GM18505 (cell line): ENCODE data around the gene ADA.
A peak's percentile ranks its signal among the peaks of the same experiment; 100 is the strongest.

ENCODE experiments used
- ATAC-seq: cut with Tn5 transposase; IDR thresholded peaks from one replicate; pipeline ENCODE4 v1.9.1; 2021; ENCODE audit not compliant: unreplicated experiment
- POLR2A ChIP-seq: IDR thresholded peaks from 4 replicates; pipeline ENCODE4 v1.6.1; 2011; ENCODE audit warnings: borderline replicate concordance; ENCODE audit not compliant: insufficient read depth, insufficient read length; ENCODE audit errors: extremely low read depth

Gene ADA

DNA sequence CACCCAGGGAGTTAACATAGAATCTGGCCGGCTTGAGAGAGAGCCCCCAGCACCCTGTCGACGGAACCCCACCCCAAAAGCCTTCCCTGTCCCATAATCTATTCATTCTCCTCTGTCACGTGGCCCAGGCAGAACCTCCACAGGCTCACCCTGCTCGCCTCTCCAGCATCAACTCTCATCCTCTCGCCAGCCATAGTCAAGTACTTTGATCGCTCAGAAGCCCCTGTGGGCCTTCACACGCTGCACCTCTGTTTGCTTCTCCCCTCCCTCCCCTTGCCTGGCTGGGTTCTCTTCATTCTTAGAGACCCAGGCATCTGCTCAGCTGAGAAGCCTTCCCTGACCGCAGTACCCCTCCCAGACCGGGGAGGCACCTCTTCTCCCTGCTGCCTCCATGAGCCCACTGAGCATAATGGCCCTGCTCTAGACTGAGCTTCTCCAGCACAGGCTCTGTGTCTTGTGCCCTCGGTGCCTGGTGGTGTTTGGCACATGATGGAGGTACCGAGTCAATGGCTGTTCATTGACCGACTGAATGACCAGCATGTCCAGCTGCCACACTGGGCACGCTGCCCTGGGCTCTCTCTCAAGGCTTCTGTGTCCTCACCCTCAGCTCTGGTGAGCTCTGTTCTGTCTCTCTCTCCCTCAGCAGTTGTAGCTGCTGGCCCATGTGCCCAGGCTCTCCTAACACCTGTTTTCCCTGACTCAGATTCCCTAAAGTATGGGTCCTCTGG is 35.5 kb downstream of the ADA start:
- no peak for ATAC-seq
- no peak for TF ChIP-seq POLR2A

GRCh38 chr20:44615169-44615791 is 36.2 kb downstream of the ADA start:
- TF ChIP-seq POLR2A, result no peak
- ATAC-seq, result no peak

DNA sequence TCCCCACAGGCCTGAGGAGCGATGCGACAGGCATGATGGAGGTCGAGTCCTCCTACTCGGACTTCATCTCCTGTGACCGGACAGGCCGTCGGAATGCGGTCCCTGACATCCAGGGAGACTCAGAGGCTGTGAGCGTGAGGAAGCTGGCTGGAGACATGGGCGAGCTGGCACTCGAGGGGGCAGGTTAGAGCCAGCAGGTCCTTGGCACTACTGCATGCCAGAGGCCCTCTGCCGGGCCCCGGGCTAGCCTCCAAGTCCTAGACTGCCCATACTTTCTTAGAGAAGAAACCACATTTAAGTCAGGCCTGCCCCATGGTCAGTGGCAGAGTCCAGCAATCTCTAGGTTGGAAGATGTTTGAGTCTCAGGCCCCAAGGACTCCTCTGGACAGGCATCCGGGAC is 37.0 kb downstream of the ADA start:
- ATAC-seq, result no peak
- TF ChIP-seq POLR2A, result no peak

GRCh38 chr20:44613575-44613974 is 37.9 kb downstream of the ADA start:
- no peak for TF ChIP-seq POLR2A
- no peak for ATAC-seq

GRCh38 chr20:44610313-44610962 is 41.1 kb downstream of the ADA start:
- no peak for ATAC-seq
- no peak for TF ChIP-seq POLR2A

DNA sequence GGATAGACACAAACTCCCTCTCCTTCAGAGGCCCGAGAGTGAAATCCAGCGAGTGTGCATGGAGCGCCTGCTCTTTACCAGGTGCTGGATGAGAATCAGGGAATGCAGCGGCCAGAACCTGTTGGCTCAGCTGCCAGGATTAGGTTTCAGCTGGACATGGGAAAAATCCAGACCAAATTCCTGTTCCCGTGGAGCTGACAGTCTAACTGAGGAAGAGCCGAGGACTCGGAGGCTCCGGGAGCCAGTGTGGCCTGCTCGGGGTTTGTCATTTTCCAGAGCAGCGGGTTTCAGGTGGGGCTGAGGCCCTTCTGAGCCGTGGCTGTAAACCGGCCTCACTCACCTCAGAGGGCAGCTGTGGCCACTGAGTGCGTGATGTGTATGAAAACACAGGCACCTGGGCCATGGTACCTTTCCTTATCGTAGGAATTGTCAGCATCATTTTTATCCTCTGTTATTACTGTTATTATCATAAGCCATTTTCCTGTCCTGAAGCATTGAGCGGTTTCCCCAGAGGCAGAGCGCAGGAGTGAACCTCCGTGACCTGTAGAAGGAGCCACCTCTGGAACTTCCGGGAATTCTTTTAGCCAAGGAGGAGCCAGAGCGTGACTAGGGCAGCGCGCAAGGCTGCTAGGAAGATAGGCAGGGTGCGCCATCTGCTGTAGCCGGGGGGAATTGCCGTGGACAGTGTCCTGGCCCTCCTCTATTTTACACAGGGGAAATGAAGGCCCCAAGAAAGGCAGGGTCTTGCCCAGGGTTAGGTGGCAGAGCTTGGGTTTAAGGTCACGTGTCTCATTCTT is 41.8 kb downstream of the ADA start:
- ATAC-seq, result peak; percentile 80
- TF ChIP-seq POLR2A, result no peak

DNA sequence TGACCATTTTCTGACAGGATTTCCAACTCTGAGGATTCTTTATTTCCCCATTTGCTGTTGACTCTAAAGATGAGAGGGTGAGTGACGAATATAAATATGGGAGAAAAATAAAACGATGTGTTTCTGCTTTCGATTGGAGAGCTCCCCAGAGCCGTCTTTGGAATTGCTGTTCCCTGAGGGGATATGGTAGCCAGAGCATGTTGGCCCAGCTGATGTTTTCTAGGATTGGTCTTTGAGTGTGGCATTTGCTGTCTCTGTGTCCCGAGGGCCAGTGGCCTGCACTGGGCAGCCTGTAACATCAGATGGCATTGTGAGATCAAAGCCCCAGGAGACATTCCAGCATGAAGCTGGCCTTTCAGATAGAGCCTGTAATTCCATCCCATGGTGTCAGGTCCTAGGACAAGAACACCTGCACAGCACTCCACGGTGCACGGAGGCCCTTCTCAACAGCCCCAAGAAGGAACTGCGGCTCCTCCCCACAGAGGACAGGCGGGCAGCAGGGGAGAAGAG is 42.4 kb downstream of the ADA start:
- no peak for ATAC-seq
- TF ChIP-seq POLR2A, result no peak

DNA sequence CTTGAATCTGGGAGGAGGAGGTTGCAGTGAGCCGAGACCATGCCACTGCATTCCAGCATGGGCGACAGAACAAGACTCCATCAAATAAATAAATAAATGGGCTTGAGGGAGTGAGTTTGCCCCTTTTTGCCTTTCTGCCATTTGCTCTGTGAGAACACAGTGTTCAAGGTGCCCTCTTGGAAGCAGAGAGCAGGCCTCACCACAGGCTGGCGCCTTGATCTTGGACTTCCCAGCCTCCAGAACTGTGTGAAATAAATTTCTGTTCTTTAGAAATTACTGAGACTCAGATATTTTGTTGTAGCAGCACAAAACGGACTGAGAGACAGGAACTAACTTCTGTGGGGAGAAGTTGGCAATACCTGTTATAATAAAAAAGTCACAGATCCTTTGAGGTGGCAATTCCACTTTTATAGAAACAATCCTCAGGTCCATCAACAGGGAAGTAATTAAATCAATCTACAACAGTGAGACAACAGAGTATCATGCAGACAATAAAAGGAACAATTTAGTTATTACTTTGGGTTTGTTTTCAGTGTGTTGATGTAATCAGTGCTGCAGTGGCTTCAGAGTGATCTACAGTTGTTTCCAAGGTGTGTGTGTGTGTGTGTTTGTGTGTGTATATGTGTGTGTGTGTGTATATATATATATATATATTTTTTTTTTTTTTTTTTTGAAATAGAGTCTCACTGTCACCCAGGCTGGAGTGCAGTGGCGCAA is 44.6 kb downstream of the ADA start:
- no peak for TF ChIP-seq POLR2A
- no peak for ATAC-seq

- ATAC-seq, result no peak
- TF ChIP-seq POLR2A, result no peak
Observed at GRCh38 chr20:44603327-44603726, 48.2 kb downstream of the ADA start.

DNA sequence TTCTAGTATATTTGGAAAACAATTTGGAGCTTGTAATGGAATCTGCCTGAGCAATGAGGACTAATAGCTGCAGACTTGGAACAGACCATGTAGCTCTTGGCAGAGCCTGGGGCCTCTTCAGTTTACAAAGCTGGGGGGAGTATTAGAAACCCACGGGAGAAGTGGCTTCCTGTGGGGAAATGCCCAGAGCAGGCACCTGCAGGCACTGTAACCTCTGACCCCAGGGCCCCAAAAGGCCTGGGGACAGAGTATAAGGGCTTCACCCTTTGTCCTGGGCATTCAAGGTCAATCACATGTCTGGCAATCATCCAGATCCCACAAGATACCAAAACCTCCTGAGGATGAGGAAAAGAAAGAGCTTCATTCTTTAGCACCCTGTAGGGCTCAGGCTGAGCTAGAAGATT is 49.7 kb downstream of the ADA start:
- TF ChIP-seq POLR2A, result no peak
- no peak for ATAC-seq

- ATAC-seq, result no peak
- TF ChIP-seq POLR2A, result no peak
Observed at GRCh38 chr20:44601236-44601671, 50.2 kb downstream of the ADA start.

DNA sequence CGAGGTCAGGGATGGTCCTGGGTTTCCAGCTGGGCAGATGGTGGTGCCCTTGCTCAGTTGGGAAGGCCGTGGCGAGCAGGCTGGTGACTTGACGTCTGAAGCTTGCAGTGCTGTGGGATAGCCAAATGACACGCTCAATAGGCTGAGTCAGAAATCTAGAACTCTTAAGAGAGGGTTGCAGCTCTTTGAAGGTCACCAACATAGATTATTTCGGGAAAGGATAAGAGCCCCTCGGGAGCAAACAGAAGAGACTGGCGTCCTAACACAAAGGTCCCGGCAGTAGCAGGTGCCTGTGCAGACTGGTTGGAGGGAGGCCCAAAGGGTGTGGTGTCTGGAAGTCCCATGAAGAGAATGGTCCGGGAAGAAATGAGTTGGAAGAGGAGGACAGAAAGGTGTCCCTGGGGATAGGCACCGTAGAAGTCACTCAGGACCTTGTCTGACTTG is 50.7 kb downstream of the ADA start:
- no peak for ATAC-seq
- TF ChIP-seq POLR2A, result no peak
